ENCODE results near the gene EFCAB7. TPM values are rescaled to one million over a fixed set of nuclear protein-coding genes. Genes with fewer than 3 reads are reported as not detected.
A peak's percentile ranks its signal among the peaks of the same experiment; 100 is the strongest.

EFCAB7 gene
- total RNA-seq, 1 experiment from 2014 or later = 3.0 TPM

DNA sequence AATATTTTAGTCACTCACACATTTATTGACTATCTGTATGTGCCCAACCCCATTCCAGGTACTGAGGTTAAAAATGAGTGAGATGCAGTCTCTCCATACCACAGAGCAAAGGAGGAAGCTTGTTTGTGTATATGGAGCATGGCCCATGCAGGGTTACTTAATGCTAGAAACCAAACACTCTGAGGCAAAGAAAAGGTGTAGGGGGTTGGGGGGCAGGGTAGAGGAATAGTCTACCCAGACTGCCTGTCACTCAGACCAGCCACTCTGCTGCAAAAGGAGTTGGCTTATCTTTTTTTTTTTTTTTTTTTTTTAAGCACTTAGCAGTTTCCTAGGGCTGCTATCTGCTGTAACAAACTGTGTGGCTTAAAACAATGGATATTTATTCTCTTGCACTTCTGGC is 89.6 kb downstream of the EFCAB7 start:
- Histone ChIP-seq H3K4me1 (ENCODE audit: insufficient read depth, low read length) (peaks cover 10% of the 10 kb centered on the region), H2BK120ac (ENCODE audit: low read depth, low read length, poor library complexity, severe bottlenecking) (no peak overlapping the region), H3K4me2 (ENCODE audit: insufficient read depth, insufficient read length, low read length) (no peak overlapping the region), H4K91ac (ENCODE audit: insufficient read length, low read depth, low read length) (no peak overlapping the region), H3K14ac (ENCODE audit: insufficient read depth, low read length) (no peak overlapping the region), H3K9me3 (ENCODE audit: control insufficient read depth, low read depth, low read length) (no peaks in the 10 kb centered on the region), H2BK15ac (ENCODE audit: low read depth, low read length) (no peak overlapping the region), H3K27ac (ENCODE audit: insufficient read length, low read depth, low read length) (no peak overlapping the region), H3K56ac (ENCODE audit: insufficient read length, low read depth, low read length) (no peak overlapping the region), H2AK5ac (ENCODE audit: insufficient read length, low read length) (no peak overlapping the region), H3K79me2 (ENCODE audit: insufficient read depth, low read length) (no peaks in the 10 kb centered on the region), H3K79me1 (ENCODE audit: insufficient read depth, low read depth, low read length, poor library complexity, severe bottlenecking) (no peaks in the 10 kb centered on the region), H4K20me1 (ENCODE audit: control insufficient read depth, insufficient read depth, insufficient read length) (no peaks in the 10 kb centered on the region), H3K18ac (ENCODE audit: insufficient read length, low read depth, low read length) (no peak overlapping the region), H3K4ac (ENCODE audit: low read depth, low read length) (no peak overlapping the region), H2BK5ac (ENCODE audit: insufficient read length, low read length) (no peak overlapping the region), H2BK20ac (ENCODE audit: low read depth, low read length, poor library complexity, severe bottlenecking) (no peak overlapping the region), H3K27me3 (ENCODE audit: insufficient read depth, low read length) (no peaks in the 10 kb centered on the region; the same call in 1 of the 2 replicates), H2AFZ (ENCODE audit: low read length) (no peak overlapping the region), H3K23ac (ENCODE audit: insufficient read length, low read depth, low read length) (no peak overlapping the region), H4K8ac (replicated peaks; ENCODE audit: insufficient read length, low read depth, low read length) (no peak overlapping the region), H2BK12ac (ENCODE audit: insufficient read length, low read depth, low read length) (no peak overlapping the region), H3K23me2 (ENCODE audit: insufficient read length, low read depth, low read length, poor library complexity, severe bottlenecking) (no peaks in the 10 kb centered on the region), H3K9ac (ENCODE audit: extremely low read depth, insufficient read length, low read length) (no peak overlapping the region), H3T11ph (ENCODE audit: low read length) (no peak overlapping the region), H4K5ac (ENCODE audit: insufficient read length, low read depth, low read length) (no peak overlapping the region)
- no peaks in the 10 kb centered on the region for H3K36me3 Mint-ChIP-seq (ENCODE audit: insufficient read depth in 1 of 3, low read depth in 3 of 3)
- H3K27ac Mint-ChIP-seq = 0 out of 7 replicates have a peak overlapping the region, but pooled peaks of 1 of the 3 experiments have one; percentile 14
- H3K27me3 Mint-ChIP-seq (ENCODE audit: low read depth) = peaks cover 3% of the 10 kb centered on the region; the same call in 1 of the 2 replicates
- DNase-seq = no peak
- H3K4me1 Mint-ChIP-seq = peaks cover 30 to 35% of the 10 kb centered on the region in 2 experiments
- TF ChIP-seq, protein P1, sequence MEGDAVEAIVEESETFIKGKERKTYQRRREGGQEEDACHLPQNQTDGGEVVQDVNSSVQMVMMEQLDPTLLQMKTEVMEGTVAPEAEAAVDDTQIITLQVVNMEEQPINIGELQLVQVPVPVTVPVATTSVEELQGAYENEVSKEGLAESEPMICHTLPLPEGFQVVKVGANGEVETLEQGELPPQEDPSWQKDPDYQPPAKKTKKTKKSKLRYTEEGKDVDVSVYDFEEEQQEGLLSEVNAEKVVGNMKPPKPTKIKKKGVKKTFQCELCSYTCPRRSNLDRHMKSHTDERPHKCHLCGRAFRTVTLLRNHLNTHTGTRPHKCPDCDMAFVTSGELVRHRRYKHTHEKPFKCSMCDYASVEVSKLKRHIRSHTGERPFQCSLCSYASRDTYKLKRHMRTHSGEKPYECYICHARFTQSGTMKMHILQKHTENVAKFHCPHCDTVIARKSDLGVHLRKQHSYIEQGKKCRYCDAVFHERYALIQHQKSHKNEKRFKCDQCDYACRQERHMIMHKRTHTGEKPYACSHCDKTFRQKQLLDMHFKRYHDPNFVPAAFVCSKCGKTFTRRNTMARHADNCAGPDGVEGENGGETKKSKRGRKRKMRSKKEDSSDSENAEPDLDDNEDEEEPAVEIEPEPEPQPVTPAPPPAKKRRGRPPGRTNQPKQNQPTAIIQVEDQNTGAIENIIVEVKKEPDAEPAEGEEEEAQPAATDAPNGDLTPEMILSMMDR (conservative IDR thresholded peaks at IDR 0.05) = no peak
- no peak overlapping the region for H3K4me3 Mint-ChIP-seq
- no peaks in the 10 kb centered on the region for H3K9me3 Mint-ChIP-seq
